Neural cell (in vitro differentiated cells): Measurements from ENCODE around the gene MACROD1. TPM values are rescaled to one million over a fixed set of nuclear protein-coding genes. Genes with fewer than 3 reads are reported as not detected.

ENCODE experiments used
- H2AFZ ChIP-seq: fragments of 200-600, 300-800 bp; sonication (generic), shearing (Covaris generic); 2 replicates; pipeline ENCODE4 v1.6.0; 2014; ENCODE audit warnings: low read depth, mild to moderate bottlenecking, antibody characterized with exemption, low read length, moderate library complexity
- H3F3A ChIP-seq: fragments of 200-600 bp; shearing (Covaris generic); 2 replicates; pipeline ENCODE4 v1.6.1; 2016; ENCODE audit warnings: mild to moderate bottlenecking, moderate library complexity, mixed read lengths, antibody characterized with exemption, low read length; ENCODE audit not compliant: insufficient read depth, poor library complexity, severe bottlenecking
- H3K27ac ChIP-seq: fragments of 200-600, 300-800 bp; sonication (generic), shearing (Covaris generic); 2 replicates; pipeline ENCODE4 v1.5.1; 2014; ENCODE audit warnings: mild to moderate bottlenecking, low read length, moderate library complexity
- H3K27me3 ChIP-seq: fragments of 300-800, 200-600 bp; sonication (generic), shearing (Covaris generic); 2 replicates; pipeline ENCODE4 v1.6.0; 2014; ENCODE audit warnings: mild to moderate bottlenecking, low read depth, low read length, moderate library complexity; ENCODE audit not compliant: insufficient read depth
- H3K36me3 ChIP-seq: fragments of 300-800, 200-600 bp; sonication (generic), shearing (Covaris generic); 2 replicates; pipeline ENCODE4 v1.5.1; 2014; ENCODE audit warnings: mild to moderate bottlenecking, antibody characterized with exemption, low read length, moderate library complexity; ENCODE audit not compliant: insufficient read depth
- H3K4me2 ChIP-seq: fragments of 300-800, 200-600 bp; sonication (generic), shearing (Covaris generic); 2 replicates; pipeline ENCODE4 v1.6.0; 2014; ENCODE audit warnings: mild to moderate bottlenecking, low read length
- H3K4me3 ChIP-seq: fragments of 300-800, 200-600 bp; sonication (generic), shearing (Covaris generic); 2 replicates; pipeline ENCODE4 v1.5.1; 2014; ENCODE audit warnings: mild to moderate bottlenecking, low read length, moderate library complexity
- H3K79me2 ChIP-seq: fragments of 200-600 bp; shearing (Covaris generic); replicated peaks from 2 replicates; pipeline ENCODE4 v1.6.0; 2014; ENCODE audit warnings: mild to moderate bottlenecking, low read length, moderate library complexity; ENCODE audit not compliant: insufficient read depth
- H3K9ac ChIP-seq: fragments of 300-800, 200-600 bp; sonication (generic), shearing (Covaris generic); 2 replicates; pipeline ENCODE4 v1.6.1; 2016; ENCODE audit warnings: mild to moderate bottlenecking, low read length, mixed read lengths
- H3K9me2 ChIP-seq: fragments of 200-600 bp; shearing (Covaris generic); 2 replicates; pipeline ENCODE4 v1.6.1; 2016; ENCODE audit warnings: mild to moderate bottlenecking, low read length, mixed read lengths; ENCODE audit not compliant: insufficient read depth
- H3K9me3 ChIP-seq: fragments of 200-600, 300-800 bp; sonication (generic), shearing (Covaris generic); 2 replicates; pipeline ENCODE4 v1.6.1; 2016; ENCODE audit warnings: mild to moderate bottlenecking, mixed run types, low read length, moderate library complexity, mixed read lengths
- H4K20me1 ChIP-seq: fragments of 200-600 bp; shearing (Covaris generic); 2 replicates; pipeline ENCODE4 v1.6.1; 2016; ENCODE audit warnings: mild to moderate bottlenecking, mixed run types; ENCODE audit not compliant: insufficient read depth
- EP300 ChIP-seq: fragments of 450-650 bp; conservative IDR thresholded peaks from 2 replicates; pipeline ENCODE4 v1.6.1; 2014; ENCODE audit warnings: antibody characterized with exemption, mild to moderate bottlenecking, moderate library complexity; ENCODE audit not compliant: poor library complexity, severe bottlenecking
- EZH2 ChIP-seq: fragments of 200-600, 300-800 bp; shearing (Covaris generic), sonication (generic); IDR thresholded peaks from 2 replicates; pipeline ENCODE4 v1.6.1; 2014; ENCODE audit warnings: antibody characterized with exemption, low read length, borderline replicate concordance, mild to moderate bottlenecking; ENCODE audit not compliant: insufficient read depth, poor library complexity, severe bottlenecking
- MXI1 ChIP-seq: fragments of 450-650 bp; conservative IDR thresholded peaks from 2 replicates; pipeline ENCODE4 v1.6.1; 2014; ENCODE audit warnings: antibody characterized with exemption, mild to moderate bottlenecking; ENCODE audit not compliant: poor library complexity, severe bottlenecking
- POLR2AphosphoS5 ChIP-seq: IDR thresholded peaks from 2 replicates; pipeline ENCODE4 v1.6.1; 2012
- RAD21 ChIP-seq: fragments of 450-650 bp; conservative IDR thresholded peaks from 2 replicates; pipeline ENCODE4 v1.6.1; 2014; ENCODE audit warnings: antibody characterized with exemption, mild to moderate bottlenecking, moderate library complexity
- SMC3 ChIP-seq: fragments of 450-650 bp; conservative IDR thresholded peaks from 2 replicates; pipeline ENCODE4 v1.6.1; 2014; ENCODE audit warnings: antibody characterized with exemption, mild to moderate bottlenecking, moderate library complexity; ENCODE audit not compliant: poor library complexity
- polyA plus RNA-seq: library from polyadenylated mRNA; depleted of rRNA; stranded (reverse); fragments of >200 nt; gene quantifications from 2 replicates; pipeline ENCODE4 v1.2.3, GENCODE V29; 2014
- TF ChIP-seq, protein P1 (sequence below): fragments of 450-650 bp; IDR thresholded peaks from 2 replicates; pipeline ENCODE4 v1.5.1; 2014; ENCODE audit warnings: antibody characterized with exemption, mild to moderate bottlenecking, moderate library complexity; ENCODE audit not compliant: poor library complexity, severe bottlenecking
- TF ChIP-seq, protein P2 (sequence below): IDR thresholded peaks from 2 replicates; pipeline ENCODE4 v1.6.1; 2012; ENCODE audit warnings: borderline replicate concordance

The MACROD1 gene
- polyA plus RNA-seq, 1 donor from 2014 or later, result 30.8 TPM

DNA sequence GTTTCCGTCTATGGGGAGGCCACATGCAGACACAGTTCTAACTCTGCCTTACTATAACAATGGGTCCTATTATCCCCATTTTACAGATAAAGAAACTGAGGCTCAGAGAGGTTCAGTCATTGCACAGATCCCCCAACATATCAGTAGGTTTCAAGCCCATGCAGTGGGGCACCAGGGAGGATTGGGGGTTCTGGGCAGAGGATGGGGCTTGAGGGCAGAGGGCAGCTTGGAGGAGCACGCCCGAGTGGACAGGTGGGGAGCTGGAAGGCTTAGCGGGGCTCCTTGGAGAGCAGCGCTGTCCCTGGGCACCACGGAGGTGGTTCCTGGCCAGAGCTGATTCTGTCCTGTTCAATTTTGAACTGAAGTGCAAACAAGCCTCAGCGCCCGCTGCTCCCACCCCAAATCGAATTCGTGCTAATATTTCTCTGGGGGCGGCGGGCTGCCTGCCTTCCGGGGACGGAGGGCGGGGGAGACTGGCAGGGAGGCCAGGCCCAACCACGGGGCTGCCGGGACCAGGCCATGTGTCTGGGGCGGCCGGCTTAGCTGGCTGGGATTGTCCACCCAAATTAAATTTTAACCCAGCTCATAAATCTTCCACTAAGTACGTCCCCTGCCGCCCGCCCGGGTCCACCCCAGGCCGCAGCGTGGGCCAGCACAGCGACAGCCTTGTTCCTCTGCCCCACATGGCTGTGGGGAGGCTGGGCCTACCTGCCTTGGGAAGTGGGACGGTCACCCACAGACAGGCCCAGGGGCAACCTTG, 80.8 kb downstream of the MACROD1 start:
- Histone ChIP-seq H2AFZ (no peak overlapping the region), H3F3A (no peaks in the 10 kb centered on the region), H3K27me3 (no peaks in the 10 kb centered on the region)

DNA sequence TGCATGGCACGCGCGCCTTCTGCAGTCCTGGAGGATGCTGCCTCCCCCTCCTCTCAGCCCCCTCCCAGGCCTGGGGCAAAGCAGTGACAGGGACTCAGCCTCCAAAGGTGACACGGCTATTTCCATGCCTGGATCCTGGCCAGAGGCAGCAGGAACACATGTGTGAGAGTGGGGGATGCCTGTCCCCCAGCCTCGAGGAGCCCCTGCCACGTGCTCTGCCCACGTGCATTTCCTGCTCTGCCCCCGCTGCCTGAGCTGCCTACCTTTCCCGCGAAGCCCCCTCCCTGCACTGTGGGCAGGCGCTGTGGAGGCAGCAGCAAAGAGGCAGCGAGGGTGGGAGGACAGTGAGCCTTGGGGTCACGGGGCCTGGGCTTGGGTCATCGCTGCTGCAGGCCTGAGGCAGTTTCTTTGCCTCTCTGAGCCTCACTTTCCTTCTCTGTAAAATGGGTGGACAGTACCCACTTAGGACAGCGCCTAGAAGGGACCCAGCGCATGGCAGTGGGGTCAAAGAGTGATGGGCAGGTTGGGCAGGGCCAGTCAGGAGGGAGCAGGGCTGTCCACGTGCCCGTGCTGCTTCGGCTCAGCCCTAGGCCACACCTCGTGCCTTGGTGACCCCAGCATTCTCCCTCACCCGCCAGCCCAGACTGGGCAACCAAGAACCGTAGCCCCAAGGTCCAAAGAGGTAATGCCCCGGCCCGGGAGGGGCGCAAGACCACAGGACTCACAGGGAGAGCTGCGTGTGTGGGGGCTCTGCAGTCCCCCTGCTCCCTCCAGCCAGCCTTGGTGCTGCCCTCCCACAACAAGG, 81.6 kb downstream of the MACROD1 start:
- Histone ChIP-seq H3K27me3 (no peaks in the 10 kb centered on the region), H3K4me3 (no peak overlapping the region), H3K4me2 (no peak overlapping the region), H3K9me2 (no peaks in the 10 kb centered on the region), H3K9me3 (no peaks in the 10 kb centered on the region), H3F3A (no peaks in the 10 kb centered on the region), H3K36me3 (no peaks in the 10 kb centered on the region), H2AFZ (no peak overlapping the region), H3K9ac (no peak overlapping the region), H3K79me2 (no peaks in the 10 kb centered on the region), H3K27ac (no peak overlapping the region), H4K20me1 (no peaks in the 10 kb centered on the region)
- TF ChIP-seq EP300, result no peak
- TF ChIP-seq, protein P1, sequence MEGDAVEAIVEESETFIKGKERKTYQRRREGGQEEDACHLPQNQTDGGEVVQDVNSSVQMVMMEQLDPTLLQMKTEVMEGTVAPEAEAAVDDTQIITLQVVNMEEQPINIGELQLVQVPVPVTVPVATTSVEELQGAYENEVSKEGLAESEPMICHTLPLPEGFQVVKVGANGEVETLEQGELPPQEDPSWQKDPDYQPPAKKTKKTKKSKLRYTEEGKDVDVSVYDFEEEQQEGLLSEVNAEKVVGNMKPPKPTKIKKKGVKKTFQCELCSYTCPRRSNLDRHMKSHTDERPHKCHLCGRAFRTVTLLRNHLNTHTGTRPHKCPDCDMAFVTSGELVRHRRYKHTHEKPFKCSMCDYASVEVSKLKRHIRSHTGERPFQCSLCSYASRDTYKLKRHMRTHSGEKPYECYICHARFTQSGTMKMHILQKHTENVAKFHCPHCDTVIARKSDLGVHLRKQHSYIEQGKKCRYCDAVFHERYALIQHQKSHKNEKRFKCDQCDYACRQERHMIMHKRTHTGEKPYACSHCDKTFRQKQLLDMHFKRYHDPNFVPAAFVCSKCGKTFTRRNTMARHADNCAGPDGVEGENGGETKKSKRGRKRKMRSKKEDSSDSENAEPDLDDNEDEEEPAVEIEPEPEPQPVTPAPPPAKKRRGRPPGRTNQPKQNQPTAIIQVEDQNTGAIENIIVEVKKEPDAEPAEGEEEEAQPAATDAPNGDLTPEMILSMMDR, result no peak
- no peak for TF ChIP-seq POLR2AphosphoS5
- TF ChIP-seq EZH2, result no peak
- TF ChIP-seq, protein P2, sequence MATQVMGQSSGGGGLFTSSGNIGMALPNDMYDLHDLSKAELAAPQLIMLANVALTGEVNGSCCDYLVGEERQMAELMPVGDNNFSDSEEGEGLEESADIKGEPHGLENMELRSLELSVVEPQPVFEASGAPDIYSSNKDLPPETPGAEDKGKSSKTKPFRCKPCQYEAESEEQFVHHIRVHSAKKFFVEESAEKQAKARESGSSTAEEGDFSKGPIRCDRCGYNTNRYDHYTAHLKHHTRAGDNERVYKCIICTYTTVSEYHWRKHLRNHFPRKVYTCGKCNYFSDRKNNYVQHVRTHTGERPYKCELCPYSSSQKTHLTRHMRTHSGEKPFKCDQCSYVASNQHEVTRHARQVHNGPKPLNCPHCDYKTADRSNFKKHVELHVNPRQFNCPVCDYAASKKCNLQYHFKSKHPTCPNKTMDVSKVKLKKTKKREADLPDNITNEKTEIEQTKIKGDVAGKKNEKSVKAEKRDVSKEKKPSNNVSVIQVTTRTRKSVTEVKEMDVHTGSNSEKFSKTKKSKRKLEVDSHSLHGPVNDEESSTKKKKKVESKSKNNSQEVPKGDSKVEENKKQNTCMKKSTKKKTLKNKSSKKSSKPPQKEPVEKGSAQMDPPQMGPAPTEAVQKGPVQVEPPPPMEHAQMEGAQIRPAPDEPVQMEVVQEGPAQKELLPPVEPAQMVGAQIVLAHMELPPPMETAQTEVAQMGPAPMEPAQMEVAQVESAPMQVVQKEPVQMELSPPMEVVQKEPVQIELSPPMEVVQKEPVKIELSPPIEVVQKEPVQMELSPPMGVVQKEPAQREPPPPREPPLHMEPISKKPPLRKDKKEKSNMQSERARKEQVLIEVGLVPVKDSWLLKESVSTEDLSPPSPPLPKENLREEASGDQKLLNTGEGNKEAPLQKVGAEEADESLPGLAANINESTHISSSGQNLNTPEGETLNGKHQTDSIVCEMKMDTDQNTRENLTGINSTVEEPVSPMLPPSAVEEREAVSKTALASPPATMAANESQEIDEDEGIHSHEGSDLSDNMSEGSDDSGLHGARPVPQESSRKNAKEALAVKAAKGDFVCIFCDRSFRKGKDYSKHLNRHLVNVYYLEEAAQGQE, result no peak

More for the DNA sequence above, 80.8 kb downstream of the MACROD1 start:
- TF ChIP-seq, protein P2, result no peak
- TF ChIP-seq EZH2 (no peak), SMC3 (no peak), EP300 (no peak), POLR2AphosphoS5 (no peak), RAD21 (no peak), MXI1 (no peak)
- TF ChIP-seq, protein P1, result no peak
- no peaks in the 10 kb centered on the region for H3K9me2 ChIP-seq
- no peak overlapping the region for H3K9ac ChIP-seq
- H3K36me3 ChIP-seq, result no peaks in the 10 kb centered on the region
- no peak overlapping the region for H3K27ac ChIP-seq
- H3K4me2 ChIP-seq, result no peak overlapping the region
- no peak overlapping the region for H3K4me3 ChIP-seq
- no peaks in the 10 kb centered on the region for H4K20me1 ChIP-seq
- H3K79me2 ChIP-seq, result no peaks in the 10 kb centered on the region
- no peaks in the 10 kb centered on the region for H3K9me3 ChIP-seq
